ENCODE measurements around the gene KCNF1.

The KCNF1 gene

GRCh38 chr2:10946394-10946793, 34.7 kb downstream of the KCNF1 start:
- in situ Hi-C loops (cut with MboI; ENCODE audit: low sequenced_read_pairs, unreplicated experiment) = no loop called here
- DNase-seq (ENCODE audit: low spot score) = no peak
- no peak for TF ChIP-seq CTCF (IDR thresholded peaks at IDR 0.05; ENCODE audit: borderline replicate concordance, control extremely low read depth, extremely low read depth, insufficient read depth, missing control alignments)

DNA sequence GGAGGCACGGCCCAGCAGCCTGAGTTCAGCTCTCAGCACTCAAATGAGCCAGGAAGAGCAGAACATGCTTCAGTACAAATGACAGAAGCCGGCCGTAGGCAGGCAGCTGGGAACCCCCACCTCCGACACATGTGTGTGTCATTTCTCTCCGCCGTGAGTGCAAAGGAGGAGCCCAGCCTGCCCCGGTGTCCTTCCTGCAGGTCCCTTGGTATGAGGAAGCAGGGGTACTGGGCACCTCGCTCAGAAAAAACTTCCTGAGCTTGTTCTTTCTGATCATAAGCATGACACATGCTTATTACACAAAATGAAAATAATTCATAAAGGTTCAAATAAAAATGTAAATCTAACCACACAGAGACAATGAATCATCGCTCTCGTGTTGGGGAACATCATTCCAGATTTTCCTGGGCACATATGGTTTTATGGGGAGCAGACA, 35.3 kb downstream of the KCNF1 start:
- no peak for TF ChIP-seq CTCF (IDR thresholded peaks at IDR 0.05; ENCODE audit: borderline replicate concordance, control extremely low read depth, extremely low read depth, insufficient read depth, missing control alignments)
- DNase-seq (ENCODE audit: low spot score) = no peak
- in situ Hi-C loops (cut with MboI; ENCODE audit: low sequenced_read_pairs, unreplicated experiment) = no loop called here

DNA sequence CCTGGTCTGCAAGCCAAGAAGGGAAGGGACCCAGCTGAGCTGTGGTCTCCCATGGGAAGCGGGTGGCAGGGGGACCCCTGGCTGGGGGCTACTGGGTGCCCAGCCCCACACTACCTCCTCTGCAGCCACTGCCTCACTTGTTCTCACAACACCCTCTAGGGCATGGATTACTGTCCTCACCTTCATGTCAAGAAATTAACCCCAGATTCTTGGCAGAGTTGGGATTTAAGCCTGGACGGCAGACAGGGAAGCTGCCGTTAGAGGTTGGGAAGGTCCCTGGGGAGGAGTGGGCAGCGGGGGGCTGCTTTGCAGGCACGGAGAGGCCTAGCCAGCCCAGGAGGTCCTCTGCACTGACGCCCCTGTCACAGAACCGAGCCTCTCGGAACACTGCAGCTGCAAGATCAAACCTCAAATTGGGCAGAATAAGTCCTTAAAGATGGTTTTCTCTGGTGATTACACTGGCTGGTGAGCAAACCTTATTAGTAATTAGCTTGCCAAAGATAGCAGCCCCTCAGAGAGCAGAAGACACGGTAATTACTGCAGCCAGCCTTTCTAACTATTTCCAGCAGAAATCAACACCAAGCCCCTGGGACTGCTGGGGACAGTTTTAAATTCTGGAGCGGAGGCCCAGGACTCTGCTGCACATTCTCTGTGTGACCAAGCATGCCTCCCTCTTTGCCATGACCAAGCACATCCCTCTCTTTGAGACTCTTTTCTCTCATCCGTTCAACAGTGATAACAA, 35.9 kb downstream of the KCNF1 start:
- no peak for DNase-seq (ENCODE audit: low spot score)
- in situ Hi-C loops (cut with MboI; ENCODE audit: low sequenced_read_pairs, unreplicated experiment) = no loop called here
- TF ChIP-seq CTCF (IDR thresholded peaks at IDR 0.05; ENCODE audit: borderline replicate concordance, control extremely low read depth, extremely low read depth, insufficient read depth, missing control alignments) = no peak

GRCh38 chr2:10948188-10948564, 36.4 kb downstream of the KCNF1 start:
- no peak for DNase-seq (ENCODE audit: low spot score)
- no peak for TF ChIP-seq CTCF (IDR thresholded peaks at IDR 0.05; ENCODE audit: borderline replicate concordance, control extremely low read depth, extremely low read depth, insufficient read depth, missing control alignments)
- in situ Hi-C loops (cut with MboI; ENCODE audit: low sequenced_read_pairs, unreplicated experiment) = no loop called here

GRCh38 chr2:10948606-10949230, 37.0 kb downstream of the KCNF1 start:
- in situ Hi-C loops (cut with MboI; ENCODE audit: low sequenced_read_pairs, unreplicated experiment) = no loop called here
- no peak for DNase-seq (ENCODE audit: low spot score)
- TF ChIP-seq CTCF (IDR thresholded peaks at IDR 0.05; ENCODE audit: borderline replicate concordance, control extremely low read depth, extremely low read depth, insufficient read depth, missing control alignments) = no peak

DNA sequence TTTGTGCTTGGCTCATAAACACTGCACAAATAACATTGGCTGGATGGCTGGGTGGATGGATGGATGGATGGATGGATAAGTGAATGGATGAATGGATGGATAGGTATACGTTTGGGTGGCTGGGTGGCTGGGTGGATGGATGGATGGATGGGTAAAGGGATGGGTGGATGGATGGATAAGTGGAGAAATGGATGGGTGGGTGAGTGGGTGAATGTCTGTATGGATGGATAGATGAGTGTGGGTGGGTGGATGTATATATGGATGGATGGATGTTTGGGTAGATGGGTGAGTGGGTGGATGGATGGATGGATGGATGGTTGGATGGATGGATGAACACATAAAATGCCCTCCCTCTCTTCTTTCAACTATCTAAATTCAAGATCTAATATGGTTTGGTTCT, 38.1 kb downstream of the KCNF1 start:
- no peak for DNase-seq (ENCODE audit: low spot score)
- TF ChIP-seq CTCF (IDR thresholded peaks at IDR 0.05; ENCODE audit: borderline replicate concordance, control extremely low read depth, extremely low read depth, insufficient read depth, missing control alignments) = no peak
- in situ Hi-C loops (cut with MboI; ENCODE audit: low sequenced_read_pairs, unreplicated experiment) = no loop called here

Measured in GM13976 (cell line).